GM06990 (cell line): ENCODE data around the gene ATP1B2.

ENCODE experiments used
- DNase-seq: peaks from one replicate; pipeline ENCODE4 v3.0.0-alpha.2; 2011; ENCODE audit not compliant: insufficient read length; ENCODE audit errors: extremely low read depth
- H3K27me3 ChIP-seq: replicated peaks from 2 replicates; pipeline ENCODE4 v1.6.0; 2011; ENCODE audit warnings: low read length; ENCODE audit not compliant: control insufficient read depth, insufficient read depth
- H3K36me3 ChIP-seq: 2 replicates; pipeline ENCODE4 v1.5.1; 2011; ENCODE audit warnings: low read length; ENCODE audit not compliant: control insufficient read depth, insufficient read depth
- H3K4me3 ChIP-seq: replicated peaks from 2 replicates; pipeline ENCODE4 v1.5.1; 2011; ENCODE audit warnings: low read depth, mild to moderate bottlenecking, control low read depth, low read length
- TF ChIP-seq, protein P1 (sequence below): IDR thresholded peaks from 2 replicates; pipeline ENCODE4 v1.5.1; 2011; ENCODE audit warnings: low read length, control low read depth, mild to moderate bottlenecking, inconsistent platforms; ENCODE audit not compliant: insufficient read depth, poor library complexity, severe bottlenecking

Gene ATP1B2

DNA sequence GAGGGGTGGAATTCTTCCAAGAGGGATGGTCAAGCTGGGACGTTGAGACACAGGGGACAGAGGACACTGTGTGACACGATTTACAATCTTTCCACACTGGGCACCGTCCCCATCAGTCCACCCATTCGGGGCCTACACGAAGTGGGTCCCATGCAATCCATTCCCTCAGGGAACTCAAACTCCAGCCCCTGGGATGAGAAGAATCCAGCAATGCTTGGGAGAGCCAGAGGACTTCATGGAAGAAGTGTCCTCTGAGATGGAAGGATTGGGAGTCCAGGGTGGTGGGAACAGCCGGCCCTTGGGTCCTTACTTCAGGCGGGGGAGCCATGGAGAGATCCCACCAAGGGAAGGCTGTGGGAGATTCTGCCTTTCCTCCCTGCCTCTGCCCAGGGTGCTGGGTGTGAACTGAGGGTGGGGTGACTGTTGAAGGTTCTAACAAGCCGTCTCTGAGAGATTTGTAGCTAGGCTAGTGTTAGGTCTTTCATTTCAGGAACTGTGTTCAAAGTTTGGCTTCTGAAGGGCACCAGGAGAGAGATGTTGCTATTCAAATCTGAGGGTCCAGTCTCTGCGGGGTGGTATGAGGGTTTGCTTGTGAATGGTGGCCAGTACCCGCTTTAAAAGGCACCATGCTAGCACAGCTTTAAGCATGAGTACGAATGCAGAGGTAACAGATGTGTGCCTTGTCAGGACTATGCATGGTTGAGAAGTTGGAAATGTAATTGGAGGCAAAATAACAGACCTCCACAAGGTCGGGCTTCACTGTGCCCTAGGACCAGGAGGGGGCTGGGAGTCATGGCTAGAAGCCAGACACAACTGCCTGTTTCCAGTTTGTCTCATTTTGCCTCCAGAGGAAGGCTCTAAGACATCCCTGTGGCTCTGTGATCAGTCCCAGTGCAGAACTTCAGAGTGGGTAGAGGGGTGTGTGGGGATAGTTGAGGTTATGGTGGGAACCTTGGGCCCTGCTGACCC, 1.9 kb downstream of the ATP1B2 start:
- DNase-seq: no peak
- Histone ChIP-seq H3K4me3 (no peak overlapping the region), H3K27me3 (peaks cover 3% of the 10 kb centered on the region; the same call in 1 of the 2 replicates), H3K36me3 (no peaks in the 10 kb centered on the region)
- TF ChIP-seq, protein P1, sequence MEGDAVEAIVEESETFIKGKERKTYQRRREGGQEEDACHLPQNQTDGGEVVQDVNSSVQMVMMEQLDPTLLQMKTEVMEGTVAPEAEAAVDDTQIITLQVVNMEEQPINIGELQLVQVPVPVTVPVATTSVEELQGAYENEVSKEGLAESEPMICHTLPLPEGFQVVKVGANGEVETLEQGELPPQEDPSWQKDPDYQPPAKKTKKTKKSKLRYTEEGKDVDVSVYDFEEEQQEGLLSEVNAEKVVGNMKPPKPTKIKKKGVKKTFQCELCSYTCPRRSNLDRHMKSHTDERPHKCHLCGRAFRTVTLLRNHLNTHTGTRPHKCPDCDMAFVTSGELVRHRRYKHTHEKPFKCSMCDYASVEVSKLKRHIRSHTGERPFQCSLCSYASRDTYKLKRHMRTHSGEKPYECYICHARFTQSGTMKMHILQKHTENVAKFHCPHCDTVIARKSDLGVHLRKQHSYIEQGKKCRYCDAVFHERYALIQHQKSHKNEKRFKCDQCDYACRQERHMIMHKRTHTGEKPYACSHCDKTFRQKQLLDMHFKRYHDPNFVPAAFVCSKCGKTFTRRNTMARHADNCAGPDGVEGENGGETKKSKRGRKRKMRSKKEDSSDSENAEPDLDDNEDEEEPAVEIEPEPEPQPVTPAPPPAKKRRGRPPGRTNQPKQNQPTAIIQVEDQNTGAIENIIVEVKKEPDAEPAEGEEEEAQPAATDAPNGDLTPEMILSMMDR: no peak

DNA sequence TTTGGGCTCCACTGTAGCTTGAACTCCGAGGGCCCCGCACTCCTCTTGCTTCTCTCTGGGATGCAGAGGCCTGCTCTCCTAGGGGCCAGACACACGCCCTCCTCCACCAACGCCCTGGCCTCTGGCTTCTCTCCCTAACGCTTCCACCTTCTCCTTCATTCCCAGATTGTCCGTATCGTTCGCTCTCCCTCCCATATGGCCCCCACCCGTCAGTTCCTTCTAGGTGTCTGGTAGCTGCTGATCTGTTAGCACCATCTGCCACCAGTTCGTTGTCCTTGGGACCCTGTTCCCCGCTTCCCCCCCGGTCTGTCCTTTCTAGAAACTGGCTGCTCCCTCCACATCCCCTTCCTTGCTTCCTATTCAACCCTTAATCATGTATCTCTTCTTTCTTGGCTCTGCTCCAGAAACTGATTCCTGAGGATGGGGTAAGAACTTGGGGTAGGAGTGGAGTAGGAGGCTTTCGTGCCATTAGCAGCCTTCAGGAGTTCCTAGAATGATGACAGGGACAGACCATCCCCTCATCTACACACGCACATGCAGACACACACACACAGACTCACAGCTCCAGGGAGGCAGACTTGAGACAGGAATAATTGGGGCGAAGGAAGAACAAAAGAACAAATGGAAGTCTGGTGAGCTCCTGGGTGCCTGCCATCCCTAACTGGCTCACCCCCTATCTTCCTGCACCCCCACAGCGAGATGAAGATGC, 4.3 kb downstream of the ATP1B2 start:
- peaks cover 3% of the 10 kb centered on the region; the same call in 1 of the 2 replicates for H3K27me3 ChIP-seq
- TF ChIP-seq, protein P1: no peak
- no peak overlapping the region for H3K4me3 ChIP-seq
- H3K36me3 ChIP-seq: no peaks in the 10 kb centered on the region
- no peak for DNase-seq

DNA sequence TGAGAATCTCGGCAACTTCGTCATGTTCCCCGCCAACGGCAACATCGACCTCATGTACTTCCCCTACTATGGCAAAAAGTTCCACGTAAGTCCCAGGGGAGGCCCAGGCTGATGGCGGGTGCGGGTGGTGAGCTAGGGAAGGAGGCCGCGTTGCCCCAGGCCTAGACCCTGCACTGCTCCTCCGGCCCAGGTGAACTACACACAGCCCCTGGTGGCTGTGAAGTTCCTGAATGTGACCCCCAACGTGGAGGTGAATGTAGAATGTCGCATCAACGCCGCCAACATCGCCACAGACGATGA, 4.8 kb downstream of the ATP1B2 start:
- H3K4me3 ChIP-seq: no peak overlapping the region
- TF ChIP-seq, protein P1: no peak
- DNase-seq: peak; percentile 35
- H3K36me3 ChIP-seq: no peaks in the 10 kb centered on the region
- H3K27me3 ChIP-seq: no peaks in the 10 kb centered on the region; the same call in 1 of the 2 replicates

DNA sequence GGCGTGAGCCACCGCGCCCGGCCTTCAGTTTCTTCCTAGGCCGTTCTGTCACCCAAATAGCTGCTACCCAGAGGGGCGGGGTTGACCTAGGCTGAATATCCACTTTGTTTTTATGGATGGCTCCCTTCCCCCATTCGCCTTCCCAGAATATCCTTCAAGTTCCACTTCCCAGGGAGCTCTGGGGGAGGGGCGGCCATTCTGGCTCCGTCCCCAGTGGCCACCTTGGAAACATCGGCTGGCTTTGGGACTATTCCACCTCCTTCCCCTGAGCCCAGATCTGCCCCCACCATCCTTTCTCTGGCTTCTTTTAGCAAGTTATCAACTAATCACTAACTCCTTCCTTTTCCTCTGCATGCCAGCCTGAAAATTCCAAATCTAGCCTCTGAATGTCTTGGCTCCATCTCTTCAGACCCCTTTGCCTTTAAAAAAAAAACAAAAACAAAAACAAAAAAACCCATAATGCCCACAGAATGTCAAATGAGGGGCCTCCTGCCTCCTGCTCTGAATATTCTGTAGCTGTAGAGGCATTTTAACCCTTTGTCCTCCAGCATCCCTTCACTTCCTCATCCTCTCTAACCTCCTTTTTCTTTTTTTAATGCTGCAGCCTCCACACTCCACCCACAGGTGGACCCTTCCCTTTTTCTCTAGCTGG, 6.4 kb downstream of the ATP1B2 start:
- DNase-seq: no peak
- Histone ChIP-seq H3K4me3 (no peak overlapping the region), H3K36me3 (no peaks in the 10 kb centered on the region), H3K27me3 (no peaks in the 10 kb centered on the region; the same call in 1 of the 2 replicates)
- TF ChIP-seq, protein P1: no peak

DNA sequence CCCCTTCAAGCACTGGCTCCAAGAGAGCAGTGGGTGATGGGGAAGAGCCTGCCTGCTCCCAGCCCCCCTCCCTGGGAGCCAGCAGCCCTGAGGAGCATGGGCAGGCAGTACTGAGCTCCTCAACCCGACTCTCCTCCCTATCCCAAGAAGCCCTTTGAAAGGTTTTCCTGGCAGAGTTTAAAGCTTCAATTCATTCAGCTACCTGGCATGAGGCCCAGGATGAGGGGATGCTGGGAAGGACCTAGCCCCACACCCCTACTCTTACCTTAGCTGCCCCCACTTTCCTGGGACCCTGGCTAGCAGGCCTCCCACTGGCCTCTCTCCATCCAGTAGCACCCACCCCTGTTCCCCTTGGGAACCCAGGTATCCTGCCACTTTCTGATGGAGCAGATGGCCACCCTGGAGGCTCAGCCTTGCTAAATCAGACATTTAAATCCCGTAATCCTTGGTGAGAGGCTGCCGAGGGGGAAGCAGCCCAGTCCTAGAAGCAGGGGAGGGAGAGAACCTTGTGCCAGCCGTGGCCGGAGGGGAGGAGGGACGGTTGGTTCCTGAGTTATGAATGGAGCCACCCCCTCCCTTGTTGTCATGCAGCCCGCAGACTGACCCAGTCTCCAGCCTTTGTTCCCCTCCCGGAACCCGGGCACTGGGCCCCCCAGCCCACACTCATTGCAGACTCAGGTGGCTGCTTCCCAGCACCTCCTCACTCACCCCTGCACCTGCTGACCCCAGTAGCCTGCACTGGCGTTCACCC, 17.1 kb downstream of the ATP1B2 start:
- Histone ChIP-seq H3K36me3 (peaks cover 12% of the 10 kb centered on the region), H3K27me3 (no peaks in the 10 kb centered on the region), H3K4me3 (no peak overlapping the region)
- DNase-seq: no peak
- TF ChIP-seq, protein P1: no peak
